GM11168 (cell line): ENCODE measurements around the gene LAMA3.

Experiments
- in situ Hi-C: fragments of 300-500 bp; cut with MboI; formaldehyde crosslinking; loops from one replicate; pipeline ENCODE4 v1.12.0; 2022; ENCODE audit warnings: low sequenced_read_pairs; ENCODE audit not compliant: unreplicated experiment

Gene LAMA3

DNA sequence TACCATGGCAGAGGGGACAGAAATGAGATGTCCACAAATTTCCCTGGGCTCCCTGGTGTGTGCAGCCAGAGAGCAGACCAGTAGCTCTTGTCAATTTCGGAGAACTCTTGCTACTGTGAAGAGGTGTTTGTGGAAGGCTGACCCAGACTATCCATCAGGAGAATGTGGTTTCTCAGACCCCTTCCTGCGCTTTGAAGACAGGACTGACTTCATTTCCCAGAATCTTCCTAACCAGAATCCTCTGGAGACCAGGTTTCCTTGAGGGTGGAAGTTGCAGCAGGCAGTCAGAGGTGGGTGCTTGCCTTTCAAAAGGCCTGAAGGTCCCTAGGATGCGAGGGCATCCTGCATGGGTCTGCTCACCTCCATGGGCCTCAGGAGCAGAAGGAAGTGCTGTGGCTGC is 121.9 kb downstream of the LAMA3 start:
- in situ Hi-C loops: no loop called here

DNA sequence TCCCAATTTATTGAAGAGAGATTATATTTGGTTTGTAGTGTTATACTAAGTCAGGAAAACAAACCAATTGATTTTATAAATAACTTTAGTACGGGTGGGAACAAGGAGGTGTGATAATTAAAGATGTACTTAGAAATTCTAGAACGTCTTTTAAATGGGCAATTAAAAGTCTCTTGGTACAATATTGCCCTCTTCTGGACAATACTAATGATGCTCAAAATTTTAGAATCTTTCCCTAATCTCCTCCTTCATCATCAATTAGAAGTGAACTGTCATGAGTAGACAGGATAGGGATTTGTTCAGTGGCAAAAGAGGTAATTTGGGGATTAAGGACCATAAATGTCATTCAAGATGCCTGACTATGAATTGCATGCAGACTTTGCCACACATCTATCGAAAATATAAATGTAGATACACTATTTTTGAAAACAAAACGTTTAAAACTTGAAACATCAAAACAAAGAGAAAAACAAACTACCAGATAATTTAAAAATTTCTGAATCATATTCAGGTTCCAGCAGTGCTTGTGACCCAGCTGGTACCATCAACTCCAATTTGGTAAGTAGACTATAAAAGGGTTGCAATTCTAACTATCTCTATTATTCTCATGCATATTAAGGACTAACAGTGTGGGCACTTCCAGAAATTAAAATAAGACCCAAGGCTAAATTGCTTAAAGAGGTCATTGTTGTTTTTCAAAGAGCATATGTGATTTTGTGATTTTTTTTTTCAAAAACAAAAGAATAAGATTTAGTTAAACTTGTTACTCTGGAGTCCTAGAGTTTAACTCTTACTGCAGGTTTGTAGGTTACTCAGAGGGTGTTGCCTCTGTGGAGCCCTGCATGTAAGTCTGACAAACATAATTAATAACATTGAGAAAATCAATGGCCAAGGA is 123.5 kb downstream of the LAMA3 start:
- in situ Hi-C loops: no loop called here

DNA sequence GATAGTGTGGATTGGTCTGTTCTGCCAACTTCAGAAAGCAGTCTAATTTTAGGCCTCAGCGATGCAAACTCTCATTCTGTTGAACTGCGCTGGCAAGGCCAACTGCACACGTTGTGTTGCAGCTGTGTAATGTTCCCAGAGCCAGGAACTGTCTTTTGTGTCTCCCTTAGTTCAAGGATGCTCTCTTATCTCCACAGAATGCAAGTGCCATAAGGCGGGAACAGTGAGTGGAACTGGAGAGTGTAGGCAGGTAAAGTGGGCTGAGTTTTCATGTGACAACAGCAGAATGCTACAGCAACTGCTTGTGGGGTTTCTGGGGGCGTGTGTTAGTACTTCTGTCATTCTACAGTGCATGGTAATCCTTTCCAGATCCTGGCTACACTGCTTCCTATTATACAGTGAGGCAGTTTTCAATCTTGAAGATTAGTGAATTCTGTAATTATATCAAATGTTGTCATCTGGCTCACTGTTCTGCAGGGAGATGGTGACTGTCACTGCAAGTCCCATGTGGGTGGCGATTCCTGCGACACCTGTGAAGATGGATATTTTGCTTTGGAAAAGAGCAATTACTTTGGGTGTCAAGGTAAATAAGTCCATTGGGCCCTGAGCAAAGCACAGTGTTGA is 125.8 kb downstream of the LAMA3 start:
- in situ Hi-C loops: no loop called here

DNA sequence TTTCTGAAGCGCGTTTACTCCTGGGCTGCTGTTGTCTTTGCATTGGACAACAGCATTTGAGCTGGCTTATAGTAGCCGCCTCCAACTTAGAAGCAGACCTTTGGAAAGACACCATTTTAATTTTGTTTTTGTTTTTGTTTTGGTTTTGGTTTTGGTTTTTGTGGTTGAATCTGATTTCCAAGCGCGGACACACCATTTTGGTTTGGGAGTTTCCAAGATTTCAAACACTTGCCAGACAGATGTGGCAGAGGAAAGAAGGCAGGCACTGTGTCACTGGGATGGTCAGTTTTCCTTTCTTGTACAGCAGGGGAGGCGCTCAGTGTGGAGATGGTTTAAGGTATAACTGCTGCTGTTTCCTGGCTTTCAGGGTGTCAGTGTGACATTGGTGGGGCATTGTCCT is 126.8 kb downstream of the LAMA3 start:
- in situ Hi-C loops: no loop called here

DNA sequence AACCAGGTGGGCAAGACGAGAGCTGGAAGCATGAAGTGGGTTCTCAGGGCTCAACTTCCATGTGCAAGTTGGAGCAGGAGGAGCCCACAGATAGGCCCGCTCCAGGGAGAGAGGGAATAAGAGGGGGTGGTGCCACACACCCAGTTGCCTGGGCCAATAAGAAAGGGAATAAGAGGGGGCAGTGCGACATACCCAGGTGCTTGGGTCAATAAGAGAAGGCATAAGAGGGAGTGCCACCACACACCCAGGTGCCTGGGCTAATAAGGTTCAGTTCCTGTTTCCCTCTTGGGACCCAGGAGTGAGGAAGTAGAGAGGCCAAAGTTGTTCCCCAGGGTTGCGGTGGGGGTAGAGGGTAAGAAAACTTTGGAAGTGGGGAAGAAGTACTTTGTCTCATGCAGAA is 127.5 kb downstream of the LAMA3 start:
- in situ Hi-C loops: no loop called here

DNA sequence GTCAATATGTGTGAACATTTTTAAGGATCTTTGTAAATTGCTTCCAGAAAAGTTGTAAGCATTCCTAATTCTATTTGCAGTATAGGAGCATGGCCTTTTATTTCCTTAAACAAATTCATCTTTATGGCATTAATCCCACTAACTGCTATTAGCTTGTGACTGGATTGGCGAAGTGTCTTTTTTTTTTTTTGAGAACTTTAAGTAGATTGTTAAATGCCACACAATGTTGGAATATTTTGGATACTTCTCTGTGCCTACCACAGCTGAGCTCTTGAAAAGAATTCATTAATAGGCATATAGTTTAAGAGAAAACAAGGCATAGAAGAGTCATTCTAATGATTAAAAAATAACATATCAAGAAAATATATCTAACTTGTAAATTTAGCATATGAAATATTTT is 129.7 kb downstream of the LAMA3 start:
- in situ Hi-C loops: no loop called here

DNA sequence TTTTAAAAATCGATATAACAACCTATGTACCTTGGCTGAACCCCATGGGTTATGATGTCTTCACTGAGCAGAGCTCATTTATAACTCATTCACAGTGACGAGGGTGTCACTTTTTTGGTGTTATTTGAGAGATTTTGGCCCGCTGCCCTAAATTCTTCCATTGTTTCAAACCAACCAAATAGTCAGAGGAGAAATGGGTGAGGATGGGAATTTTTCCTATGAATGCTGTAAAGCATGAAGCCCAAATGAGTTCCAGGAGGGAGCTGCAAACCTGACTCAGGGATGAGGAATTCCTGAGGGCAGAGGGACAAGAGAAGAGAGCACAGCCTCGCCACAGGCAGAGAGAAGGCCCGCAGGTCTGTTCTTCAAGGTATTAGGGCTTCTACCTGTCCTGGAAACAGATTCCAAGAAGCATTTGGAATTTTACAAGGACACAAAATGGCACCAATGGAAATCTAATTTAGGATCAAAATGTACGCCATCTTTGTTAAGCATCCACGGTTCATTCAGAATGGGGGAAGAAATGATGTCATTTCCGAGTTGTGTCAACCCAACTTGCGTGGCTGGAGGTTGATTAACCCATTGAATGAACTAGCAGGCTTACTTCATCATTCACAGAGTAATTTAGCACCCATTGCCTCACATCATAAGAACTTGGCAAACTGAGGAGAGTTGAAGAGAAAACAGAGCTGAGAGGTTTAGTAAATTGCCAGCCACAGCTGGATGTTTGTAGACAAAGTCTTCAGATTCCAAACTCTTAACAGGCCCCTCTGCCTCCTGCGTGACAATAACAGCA is 133.5 kb downstream of the LAMA3 start:
- in situ Hi-C loops: no loop called here

DNA sequence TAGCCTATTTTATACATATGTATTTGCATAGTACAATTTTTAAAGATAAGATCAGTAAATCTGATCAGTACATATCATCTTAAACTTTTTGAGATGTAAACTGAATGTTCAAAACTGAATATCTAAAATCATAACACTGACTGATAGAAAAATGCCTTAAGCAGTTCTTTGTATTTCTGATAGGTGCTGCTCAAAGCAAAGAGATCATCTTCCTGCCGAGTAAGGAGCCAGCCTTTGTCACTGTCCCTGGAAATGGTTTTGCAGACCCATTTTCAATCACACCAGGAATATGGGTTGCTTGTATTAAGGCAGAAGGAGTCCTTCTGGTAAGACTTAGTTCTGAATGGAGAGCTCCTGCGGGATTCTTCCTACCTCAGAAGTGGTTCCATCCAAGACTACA is 135.0 kb downstream of the LAMA3 start:
- in situ Hi-C loops: no loop called here

DNA sequence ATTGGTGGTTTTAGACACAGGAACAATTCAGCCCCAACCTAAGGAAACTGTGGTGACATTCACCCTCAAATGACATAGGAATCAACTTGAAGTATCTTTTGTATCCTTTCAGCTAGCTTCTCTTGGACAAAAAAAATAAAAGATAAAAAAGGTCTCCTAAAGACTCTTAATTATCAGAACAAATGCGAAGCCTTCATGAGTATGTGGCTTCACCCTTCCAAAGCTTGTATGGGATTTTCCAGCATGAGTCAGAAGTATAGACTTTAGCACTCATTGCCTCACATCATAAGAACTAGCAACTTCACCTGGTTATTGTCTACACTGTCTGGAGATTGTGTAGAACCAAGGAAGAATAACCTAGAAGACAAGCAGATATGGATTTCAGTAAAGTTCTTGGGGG is 135.4 kb downstream of the LAMA3 start:
- in situ Hi-C loops: no loop called here

DNA sequence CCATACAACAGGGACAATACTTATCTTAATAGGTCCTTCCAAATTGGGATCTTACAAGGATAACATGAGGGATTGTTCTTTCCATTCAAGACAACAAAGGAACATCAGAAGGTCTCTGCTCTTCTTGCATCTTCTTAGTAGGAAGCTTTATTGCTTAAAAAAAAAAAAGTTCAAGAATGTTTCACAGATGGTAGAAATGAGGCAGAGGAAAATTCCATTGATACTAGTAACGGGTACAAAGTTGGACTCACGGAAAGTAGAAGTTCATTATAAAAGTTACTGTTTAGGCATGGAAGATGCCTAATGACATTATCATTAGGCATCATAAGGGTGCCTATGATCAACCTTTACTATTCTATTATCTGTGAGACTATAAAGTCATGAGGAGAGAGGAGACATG is 136.2 kb downstream of the LAMA3 start:
- in situ Hi-C loops: no loop called here

DNA sequence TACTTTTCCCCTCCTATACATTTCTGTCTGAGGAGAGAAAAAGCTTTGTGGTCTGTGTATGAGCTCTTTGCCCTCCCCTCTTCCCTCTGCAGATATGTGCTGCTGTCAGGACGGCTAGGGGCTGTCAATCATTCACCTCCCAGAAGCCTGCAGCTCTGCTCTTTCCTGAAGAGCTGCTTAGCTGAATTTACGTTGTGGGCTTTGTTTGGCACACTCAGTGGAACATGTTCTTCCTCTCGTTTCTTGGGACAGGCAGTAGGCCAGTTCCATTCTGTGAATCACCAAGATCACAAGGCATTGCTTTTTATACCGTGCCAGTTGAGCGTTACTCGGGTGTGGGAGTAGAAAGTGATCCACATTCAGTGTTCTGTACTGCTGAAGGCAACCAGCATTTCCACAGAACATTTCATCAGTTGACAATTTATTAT is 136.7 kb downstream of the LAMA3 start:
- in situ Hi-C loops: no loop called here

DNA sequence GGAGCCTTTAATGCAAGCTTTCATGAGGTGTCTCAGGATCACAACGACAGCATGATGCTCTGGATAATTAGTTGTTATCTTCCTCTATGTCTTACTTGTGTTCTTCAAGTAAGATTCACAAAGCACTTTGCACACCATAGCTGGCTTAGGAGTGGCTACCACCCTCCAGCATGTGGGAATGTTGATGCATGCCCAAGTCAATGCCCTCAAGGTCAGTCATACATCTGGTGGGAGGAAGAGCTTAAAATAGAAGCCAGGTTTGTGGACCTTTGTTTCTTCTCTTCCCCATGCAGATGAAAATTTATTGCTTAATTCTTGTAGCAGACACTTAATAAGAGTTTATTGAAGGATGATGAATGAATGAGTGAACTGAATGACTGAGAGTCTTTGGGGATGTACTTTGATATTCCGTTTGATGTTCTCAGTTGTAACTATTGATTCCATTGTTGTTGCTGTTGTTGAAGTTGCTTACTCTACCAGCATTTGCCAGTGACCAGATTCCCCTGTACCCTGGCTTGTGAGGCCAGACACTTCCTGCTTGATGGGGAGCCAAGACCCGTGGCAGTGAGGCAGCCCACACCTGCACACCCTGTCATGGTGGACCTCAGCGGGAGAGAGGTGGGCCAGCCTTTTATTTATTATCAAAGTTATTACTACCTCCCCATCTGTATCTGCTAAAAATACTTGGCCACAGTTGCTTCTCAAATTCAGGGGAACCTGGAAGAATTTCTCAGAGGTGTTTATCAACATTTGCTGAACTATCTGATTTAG is 137.8 kb downstream of the LAMA3 start:
- in situ Hi-C loops: no loop called here

DNA sequence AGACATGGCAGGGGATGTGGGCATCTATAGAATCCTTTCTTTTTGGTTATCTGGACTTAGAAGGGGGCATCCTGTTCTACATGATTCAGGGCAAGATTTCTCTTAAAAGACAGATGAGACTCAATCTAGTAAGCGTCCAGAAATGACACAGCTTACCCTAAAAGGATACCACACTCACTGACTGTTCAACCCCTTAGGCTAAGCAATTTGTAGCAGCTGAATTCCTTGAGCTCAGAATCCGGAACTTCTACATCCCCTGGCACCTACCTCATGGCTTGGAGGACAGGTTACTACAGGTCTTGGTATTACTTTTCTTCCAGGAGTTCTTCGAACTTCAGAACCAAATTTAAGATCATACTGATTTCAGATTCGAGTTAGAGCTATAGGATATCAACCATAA is 138.4 kb downstream of the LAMA3 start:
- in situ Hi-C loops: no loop called here

DNA sequence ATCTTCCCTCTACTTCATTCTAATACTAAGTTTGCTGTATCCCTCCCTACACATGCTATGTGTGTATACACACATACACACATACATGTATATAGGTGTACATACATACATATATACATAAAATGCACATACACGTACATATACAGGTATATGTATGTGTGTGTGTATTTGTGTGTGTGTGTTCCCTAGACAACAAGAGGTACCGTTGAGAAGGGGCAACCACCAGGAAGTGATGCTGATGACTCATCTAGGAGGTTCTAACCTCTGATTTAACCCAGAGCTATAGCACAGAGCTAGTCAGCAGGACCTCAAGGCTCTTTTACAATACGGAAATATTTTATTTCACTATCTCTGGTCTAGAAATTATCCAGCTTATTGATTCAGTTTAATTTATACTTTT is 139.2 kb downstream of the LAMA3 start:
- in situ Hi-C loops: no loop called here

DNA sequence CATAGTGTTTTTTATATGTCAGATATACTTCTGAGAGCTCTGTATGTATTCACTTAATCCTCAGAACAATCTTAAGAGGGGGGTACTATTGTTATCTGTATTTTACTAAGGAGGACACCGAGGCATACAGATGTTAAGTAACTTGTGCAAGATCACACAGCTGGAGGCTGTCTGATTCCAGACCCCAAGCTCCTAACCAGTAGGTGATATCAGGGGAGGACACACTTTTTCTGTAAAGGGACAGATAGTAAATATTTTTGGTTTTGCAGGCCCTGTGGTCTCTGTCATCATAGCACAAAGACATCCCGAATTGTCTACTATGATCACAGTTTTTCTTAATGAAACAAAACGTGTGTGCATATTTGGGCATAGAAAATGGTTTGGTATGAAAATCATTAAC is 143.7 kb downstream of the LAMA3 start:
- in situ Hi-C loops: no loop called here

DNA sequence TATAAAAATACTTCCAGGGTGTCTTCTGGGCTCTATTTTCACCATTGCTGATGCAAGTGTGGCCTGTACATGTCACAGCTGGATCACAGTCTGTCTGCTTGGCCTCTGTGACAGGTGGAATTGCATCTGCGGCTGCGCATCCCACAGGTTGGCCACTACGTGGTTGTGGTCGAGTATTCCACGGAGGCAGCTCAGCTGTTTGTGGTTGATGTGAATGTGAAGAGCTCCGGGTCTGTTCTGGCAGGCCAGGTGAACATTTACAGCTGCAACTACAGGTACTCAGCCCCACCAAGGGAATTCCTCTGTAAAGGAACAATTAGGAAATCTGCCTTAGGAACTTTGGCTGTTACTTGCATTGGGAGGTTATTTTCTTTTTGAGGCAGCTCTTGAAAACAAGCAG is 144.5 kb downstream of the LAMA3 start:
- in situ Hi-C loops: no loop called here

DNA sequence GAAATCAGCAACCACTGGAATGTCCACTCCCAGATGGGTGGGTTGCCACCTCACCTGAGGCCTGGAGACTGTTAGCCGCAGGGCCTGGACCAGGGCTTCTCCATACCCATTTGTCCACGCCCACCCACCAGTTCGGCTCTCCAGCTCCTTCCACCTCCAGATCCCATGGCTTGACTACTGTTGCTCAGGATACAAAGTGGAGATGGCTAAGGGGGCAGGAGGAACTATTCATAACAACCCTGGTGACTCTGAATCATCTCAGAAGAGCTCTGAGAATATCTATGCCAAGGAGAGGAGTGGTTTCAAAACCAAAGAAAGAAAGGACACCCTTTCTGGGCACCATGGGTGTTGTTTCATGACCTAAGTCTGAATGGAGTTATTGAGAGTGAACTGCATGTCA is 145.8 kb downstream of the LAMA3 start:
- in situ Hi-C loops: no loop called here

DNA sequence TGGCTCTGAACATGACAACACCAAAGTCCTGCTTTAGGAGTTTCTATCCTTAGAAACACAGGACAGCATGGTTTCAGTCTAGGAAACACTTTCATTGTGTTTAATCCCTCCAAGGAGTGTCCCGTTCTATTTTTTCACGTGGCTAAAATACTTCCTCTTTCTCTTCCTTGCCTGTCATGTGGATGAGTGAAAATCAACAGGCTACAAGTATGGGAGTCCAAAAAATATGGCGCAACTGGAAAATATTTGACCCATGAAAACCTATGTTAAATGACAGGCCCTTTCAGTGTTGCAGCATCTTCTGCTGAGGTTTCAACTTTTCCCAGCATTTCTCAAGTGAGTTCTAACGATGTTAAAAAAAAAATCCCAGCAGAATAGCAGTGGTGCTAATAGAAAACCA is 146.3 kb downstream of the LAMA3 start:
- in situ Hi-C loops: no loop called here

DNA sequence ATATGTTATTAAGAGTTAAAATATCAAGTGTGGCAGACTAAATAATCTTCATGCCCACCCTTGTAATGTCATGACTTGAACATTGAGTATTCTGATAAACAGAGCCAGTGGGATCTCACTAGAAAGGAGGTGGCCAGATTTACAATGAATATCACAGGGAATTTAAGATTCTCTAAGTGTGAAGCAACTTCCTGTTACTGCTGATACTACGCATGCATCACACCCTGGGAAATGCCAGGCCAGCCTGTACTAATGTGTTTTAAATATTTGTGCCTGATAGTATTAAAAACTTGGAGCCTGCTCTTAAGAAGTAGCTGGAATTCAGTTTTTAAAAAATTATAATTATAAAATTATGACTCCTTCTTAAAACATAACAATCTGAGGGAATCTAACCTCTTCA is 148.3 kb downstream of the LAMA3 start:
- in situ Hi-C loops: no loop called here

DNA sequence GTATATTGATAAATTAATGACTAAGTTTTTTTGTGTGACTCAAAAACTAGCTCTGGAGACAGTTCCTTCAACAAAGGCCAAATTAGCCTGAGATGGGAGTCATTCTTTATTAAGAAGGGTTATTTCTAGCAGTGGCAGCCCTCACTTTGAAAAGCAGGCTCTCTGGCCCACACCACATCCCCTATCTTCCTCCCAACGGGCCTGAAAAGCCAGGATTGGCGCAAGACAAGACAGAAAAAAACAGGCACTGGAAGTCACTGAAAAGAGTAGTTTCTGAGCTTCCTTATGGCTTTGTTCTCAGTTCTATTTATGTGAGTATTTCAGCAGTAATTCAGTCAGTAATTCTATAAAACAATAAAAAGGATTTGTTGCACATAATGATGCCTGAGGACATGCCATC is 149.0 kb downstream of the LAMA3 start:
- in situ Hi-C loops: no loop called here
